HG02798 (cell line): ENCODE results near the gene CDC123.
"Not testable (repeated sequence)": the region's sequence is repeated elsewhere in the genome, so short reads cannot be mapped to it uniquely, and the experiment has no call there.

Experiments
- ATAC-seq: cut with Tn5 transposase; IDR thresholded peaks from one replicate; pipeline ENCODE4 v1.9.1; 2021; ENCODE audit warnings: mild to moderate bottlenecking; ENCODE audit not compliant: unreplicated experiment, poor library complexity

Gene CDC123

GRCh38 chr10:12228851-12229250, 32.9 kb downstream of the CDC123 start:
- ATAC-seq, result no peak

DNA sequence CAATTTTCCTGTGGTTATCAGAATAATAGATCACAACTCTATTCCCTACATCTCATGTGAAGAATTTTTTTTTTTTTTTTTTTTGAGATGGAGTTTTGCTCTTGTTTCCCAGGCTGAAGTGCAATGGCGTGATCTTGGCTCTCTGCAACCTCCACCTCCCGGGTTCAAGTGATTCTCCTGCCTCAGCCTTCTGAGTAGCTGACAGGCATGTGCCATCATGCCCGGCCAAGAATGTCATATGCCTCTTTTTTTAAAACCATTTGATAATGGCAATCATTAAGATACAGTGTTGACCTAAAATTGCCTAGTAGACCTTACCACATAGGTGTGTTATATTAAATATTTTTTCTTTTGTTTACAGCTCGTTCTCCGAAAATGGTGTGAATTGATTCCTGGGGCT, 38.7 kb downstream of the CDC123 start:
- ATAC-seq, result not testable (repeated sequence)

DNA sequence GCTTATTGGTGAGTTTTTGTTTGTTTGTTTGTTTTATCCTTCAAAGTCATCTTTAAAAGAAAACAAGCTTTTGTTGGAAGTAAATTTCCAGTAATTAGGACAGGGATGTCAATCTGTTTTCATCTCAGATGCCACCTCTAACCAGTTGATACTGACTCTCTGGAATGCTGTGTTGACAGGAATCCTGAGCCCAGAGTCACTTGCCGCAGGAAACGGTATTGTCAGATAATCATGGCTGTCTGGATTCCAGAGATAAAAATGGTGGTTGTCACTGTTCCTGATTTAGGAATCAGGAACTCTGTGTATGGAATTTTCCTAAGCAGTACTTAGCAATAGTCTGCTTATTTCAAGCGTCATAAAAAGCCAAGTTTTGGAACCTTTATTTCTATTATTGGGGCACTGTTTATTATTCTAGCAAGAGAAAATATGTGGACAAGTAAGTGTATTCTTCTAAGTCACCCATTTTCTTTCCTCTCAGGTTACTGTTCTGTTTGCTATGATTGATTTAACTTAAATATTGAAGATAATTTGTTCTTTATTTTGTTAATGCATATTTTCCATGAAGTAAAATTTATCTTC, 39.2 kb downstream of the CDC123 start:
- ATAC-seq, result no peak

DNA sequence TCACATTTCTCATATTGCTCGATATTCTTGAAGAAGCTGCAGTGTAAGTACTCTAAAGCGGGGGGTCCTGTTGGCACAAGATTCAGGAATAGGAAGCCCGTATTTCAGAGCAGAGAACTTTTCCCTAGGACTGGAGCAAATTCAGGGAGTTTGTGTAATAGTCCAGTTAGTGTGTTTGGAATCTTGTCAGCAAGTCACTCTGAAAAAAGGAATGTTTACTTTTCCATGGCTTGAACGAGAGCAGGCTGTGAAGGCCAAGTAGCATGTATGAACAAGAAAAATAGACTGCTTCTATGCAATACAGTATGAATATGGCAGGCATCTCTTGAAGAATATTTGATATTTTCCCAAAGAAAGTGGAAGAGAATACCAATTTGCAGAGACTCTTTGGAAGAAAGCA, 39.8 kb downstream of the CDC123 start:
- no peak for ATAC-seq

DNA sequence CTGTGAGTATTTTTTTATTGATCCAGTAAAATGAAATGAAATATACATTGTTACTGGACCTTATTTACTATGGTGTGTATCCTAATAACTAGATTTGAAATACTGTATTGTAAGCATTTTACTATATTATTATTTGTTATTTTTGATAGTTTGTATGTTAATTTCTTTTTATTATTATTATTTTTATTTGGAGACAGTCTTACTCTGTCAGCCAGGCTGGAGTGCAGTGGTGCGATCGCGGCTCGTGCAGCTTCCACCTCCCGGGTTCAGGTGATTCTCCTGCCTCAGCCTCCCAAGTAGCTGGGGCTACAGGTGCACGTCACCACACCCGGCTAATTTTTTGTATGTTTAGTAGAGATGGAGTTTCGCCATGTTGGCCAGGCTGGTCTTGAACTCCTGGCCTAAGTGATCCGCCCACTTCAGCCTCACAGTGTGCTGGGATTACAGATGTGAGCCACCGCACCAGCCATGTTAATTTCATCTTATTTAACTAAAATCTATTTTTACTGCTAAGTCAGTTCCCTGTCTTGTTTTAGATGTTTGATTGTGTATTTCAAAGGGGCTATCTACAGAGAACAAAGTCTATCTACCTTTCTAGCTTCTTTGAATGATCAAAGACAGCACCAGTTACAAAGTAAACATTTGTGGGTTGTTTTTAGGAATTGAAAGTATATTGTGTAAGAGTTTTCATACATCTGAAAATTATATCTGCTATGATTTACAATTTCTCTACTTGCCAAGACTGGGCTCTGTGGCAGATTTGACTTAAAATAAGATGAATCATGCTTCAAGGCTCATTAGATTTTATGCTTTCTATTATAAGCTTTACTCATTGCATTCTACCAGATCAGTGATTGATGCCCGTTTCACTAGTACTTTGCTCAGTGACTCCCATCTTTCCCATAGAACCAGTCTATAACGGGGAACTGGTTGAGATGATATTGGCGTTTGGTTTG, 41.6 kb downstream of the CDC123 start:
- ATAC-seq, result no peak

- no peak for ATAC-seq
Measured at GRCh38 chr10:12238821-12239220, 42.8 kb downstream of the CDC123 start.

- peak; percentile 60 for ATAC-seq
Measured at GRCh38 chr10:12241810-12242529, 46.0 kb downstream of the CDC123 start.

DNA sequence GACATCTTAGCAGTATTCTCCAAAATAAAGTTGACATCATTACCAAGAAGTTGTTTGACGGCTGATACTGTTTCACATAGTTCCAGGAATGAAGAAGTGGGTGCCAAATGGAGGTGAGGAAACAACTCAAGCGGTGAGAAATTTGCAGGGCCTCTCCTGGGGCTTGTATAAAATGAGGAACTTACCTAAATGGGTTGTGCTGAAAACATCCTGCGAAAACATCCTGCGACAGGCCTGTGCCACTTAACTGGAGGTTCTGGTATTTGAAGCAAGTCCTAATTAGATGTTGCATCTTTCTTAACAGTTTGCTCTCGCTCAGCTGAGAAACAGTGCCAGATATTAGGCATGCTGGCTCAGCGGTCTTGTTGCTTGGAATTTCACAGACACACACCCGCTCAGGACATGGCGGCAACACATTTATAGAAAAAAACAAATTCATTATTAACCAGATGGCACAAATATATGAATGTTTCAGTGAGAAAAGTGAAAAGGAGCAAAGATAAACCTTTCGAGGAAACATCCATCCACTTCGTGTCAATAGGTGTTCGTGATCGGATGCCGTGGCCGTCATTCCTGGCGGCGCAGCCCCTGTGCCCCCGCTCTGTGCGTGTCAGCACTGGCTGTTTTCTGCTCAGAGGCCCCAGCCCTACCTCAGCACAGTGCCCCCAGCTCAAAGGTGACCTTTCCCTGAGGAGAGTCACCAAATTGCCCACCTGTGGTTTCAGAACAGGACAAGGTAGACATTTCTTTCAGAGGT, 48.1 kb downstream of the CDC123 start:
- ATAC-seq, result no peak

GRCh38 chr10:12250181-12250580, 54.2 kb downstream of the CDC123 start:
- no peak for ATAC-seq

DNA sequence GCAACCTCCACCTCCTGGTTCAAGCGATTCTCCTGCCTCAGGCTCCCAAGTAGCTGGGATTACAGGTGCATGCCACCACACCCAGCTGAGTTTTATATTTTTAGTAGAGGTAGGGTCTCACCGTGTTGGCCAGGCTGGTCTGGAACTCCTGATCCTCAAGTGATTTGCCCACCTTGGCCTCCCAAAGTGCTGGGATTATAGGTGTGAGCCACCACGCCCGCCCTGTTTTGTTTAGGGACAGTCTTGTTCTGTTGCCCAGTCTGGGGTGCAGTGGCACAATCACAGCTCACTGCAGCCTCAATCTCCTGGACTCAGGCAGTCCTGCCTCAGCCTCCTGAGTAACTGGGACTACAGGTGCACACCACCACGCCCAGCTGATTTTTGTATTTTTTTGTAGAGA, 54.7 kb downstream of the CDC123 start:
- not testable (repeated sequence) for ATAC-seq

DNA sequence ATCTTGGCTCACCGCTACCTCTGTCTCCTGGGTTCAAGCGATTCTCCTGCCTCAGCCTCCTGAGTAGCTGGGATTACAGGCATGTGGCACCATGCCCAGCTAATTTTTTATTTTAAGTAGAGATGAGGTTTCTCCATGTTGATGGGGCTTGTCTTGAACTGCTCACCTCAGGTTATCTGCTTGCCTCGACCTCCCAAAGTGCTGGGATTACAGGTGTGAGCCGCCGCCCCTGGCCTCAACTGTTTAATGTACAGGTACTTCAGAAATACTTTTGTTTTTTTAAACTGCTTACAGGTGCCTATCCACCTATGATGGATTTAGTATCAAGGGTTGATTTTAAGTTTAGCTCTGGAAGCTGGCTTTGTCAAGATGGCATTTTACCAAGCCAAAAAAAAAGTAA, 55.6 kb downstream of the CDC123 start:
- no peak for ATAC-seq

DNA sequence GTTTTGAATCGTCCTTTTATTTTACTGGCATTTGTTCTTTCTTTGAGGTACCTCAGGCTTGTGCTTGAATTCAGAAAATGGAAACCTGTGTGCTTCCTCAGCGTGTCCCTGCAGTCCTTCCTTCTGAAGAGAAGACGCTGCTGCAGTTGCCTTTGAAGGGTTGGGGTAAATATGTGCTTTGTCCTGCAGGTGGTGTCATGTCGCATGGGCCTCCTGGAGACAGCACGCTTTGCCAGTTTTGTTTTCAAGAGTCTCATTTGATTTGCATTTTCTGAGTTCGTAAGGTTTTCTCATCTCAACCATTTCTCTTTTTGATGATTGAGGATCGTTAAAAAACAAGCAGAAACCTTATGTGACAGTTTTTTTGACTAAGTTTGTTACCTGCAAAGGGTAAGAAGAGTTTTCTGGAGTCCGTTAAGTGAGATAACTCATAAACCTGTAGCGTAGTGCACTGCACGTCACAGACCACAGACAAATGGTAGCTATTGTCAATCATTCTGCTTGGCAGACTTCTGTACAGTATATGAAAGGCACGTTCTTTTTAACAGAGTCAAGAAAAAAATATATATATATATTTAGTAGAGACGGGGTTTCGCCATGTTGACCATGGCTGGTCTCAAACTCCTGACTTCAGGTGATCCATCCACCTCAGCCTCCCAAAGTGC, 57.0 kb downstream of the CDC123 start:
- peak; percentile 66 for ATAC-seq

GRCh38 chr10:12255048-12255447, 59.1 kb downstream of the CDC123 start:
- no peak for ATAC-seq

DNA sequence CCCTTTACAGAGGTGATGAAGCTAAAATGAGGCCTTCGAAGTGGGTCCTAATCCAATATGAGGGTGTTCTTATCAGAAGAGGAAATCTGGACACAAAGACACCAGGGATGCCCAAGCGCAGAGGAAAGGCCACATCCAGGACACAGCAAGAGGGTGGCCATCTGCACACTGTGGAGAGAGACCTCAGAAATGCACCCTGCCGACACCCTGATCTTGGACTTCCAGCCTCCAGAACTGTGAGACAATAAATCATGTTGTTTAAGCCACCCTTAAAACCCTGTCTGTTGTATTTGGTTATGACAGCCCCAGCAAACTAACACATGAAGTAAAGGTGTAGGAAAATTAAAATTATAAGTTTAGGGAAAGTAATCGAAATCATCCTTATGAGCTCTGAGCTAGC, 64.0 kb downstream of the CDC123 start:
- ATAC-seq, result no peak

DNA sequence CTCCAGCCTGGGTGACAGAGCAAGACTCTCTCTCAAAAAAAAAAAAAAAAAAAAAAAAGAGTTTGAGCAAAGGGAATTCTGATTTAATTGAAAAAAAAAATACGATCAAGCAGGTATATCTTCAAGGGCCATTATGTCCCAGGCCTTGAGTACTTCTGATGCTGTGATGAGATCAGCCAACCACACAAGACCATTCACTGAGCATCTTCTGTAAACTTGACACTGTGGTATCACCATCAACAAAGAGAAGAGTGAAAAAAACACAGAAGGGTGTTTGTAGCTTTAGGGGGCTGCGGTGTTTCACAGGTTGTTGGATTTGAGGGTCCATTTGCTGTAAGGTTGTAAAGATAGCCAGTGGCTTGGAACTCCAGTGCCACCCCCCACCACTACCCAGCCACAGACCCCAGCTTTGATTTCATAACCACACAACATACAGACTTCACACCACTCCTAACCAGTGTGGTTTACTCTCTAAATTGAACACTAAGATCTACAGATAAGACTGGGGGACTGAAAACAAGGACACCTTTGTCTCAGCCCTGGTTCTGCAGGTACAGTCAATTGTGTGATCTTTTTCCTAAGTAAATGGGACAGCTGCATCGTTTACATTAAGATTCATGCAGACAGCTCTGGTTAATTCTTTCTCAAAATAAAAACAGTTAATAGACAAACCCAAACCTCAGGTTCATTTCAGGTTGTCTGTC, 66.4 kb downstream of the CDC123 start:
- no peak for ATAC-seq

GRCh38 chr10:12264204-12264940, 68.4 kb downstream of the CDC123 start:
- peak; percentile 95 for ATAC-seq

DNA sequence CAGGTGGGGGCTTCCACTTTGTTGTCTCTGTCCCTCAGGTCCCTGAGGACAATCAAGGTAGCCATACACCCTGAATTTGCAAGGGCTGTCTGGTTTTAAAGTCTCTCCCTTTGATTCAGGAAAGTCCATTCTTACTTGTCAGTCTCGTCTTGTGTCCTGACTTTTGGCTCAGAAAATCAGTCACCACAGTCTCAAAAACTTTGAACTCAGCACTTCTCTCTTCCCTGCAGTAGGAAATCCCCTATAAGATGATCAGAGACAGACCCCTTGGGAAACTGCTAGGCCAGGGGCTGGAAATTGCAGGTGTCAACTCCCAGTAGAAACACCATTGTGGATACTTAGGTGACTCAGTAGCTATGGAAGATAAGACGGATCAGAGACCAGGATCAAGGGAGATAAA, 73.1 kb downstream of the CDC123 start:
- ATAC-seq, result no peak

DNA sequence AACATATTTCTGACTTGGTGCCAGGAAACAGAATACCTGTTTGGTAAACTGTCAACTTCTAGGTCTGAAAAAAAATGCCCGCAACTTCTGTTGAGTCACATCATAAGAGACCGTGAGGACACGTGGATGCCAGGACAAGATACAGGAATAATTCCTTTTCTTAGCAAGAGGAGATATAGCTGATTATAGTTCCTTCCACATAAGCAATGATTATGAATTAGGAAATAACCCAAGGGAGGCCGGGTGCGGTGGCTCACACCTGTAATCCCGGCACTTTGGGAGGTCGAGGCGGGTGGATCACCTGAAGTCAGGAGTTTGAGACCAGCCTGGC, 75.2 kb downstream of the CDC123 start:
- no peak for ATAC-seq

DNA sequence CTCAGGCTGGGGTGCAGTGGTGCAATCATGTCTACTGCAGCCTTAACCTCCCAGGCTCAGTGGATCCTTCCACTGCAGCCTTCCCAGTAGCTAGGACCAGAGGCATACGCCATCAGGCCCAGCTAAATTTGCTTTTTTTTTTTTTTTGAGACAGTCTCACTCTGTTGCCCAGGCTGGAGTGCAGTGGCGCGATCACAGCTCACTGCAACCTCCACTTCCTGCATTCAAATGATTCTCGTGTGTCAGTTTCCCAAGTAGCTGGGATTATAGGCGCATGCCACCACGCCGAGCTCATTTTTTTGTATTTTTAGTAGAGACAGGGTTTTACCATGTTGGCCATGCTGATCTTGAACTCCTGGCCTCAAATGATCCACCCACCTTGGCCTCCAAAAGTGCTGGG, 81.9 kb downstream of the CDC123 start:
- ATAC-seq, result not testable (repeated sequence)
